Measurements from ENCODE around the gene MRPL33.
"Not testable (repeated sequence)": the region's sequence is repeated elsewhere in the genome, so short reads cannot be mapped to it uniquely, and the experiment has no call there.

MRPL33 gene

DNA sequence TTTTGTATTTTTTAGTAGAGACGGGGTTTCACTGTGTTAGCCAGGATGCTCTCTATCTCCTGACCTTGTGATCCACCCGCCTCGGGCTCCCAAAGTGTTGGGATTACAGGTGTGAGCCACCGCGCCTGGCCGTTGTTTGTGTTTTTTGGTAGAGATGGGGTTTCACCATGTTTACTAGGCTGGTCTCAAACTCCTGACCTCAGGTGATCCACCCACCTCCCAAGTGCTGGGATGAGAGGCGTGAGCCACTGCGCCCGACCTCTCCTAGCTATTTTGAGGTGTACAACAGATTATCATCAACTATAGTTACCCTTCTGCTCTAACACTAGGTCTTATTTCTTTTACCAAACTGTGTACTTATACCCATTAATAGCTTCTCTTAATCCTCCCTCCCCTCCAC, 28.9 kb upstream of the MRPL33 start:
- no peak for DNase-seq

DNA sequence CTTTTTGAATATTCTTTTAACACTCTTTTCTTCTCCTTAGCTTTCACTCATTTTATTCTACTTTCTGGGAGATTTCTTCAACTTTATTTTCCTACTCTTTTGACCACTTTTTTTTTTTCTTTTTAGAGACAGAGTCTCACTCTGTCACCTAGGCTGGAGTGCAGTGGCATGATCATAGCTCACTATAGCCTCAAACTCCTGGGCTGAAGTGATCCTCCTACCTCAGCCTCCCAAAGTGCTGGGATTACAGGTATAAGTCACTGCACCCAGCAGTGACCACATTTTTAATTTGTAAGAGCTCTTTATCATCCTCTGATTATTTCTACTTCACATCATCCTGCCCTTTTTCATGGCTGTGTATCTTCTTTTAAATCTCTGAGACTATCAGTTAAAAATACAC, 26.0 kb upstream of the MRPL33 start:
- not testable (repeated sequence) for DNase-seq

DNA sequence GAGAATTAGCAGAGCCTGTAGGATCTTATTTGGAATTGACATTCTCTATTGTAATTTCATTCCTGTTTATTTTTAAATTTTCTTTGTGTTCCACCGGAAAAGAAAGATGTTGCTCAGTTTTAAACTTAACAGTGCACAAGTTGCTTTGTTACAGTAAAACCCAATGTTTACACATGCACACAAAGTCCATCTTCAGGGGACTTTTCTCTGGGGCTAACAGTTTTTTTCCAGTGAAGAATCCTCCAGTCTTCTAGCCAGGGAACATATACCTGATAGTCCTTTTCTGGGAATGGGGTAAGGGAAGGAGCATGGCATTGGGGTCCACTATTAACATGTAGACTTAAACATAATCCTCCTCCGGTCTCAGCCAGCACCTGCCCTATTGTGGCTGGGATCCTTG, 25.2 kb upstream of the MRPL33 start:
- DNase-seq, result no peak

DNA sequence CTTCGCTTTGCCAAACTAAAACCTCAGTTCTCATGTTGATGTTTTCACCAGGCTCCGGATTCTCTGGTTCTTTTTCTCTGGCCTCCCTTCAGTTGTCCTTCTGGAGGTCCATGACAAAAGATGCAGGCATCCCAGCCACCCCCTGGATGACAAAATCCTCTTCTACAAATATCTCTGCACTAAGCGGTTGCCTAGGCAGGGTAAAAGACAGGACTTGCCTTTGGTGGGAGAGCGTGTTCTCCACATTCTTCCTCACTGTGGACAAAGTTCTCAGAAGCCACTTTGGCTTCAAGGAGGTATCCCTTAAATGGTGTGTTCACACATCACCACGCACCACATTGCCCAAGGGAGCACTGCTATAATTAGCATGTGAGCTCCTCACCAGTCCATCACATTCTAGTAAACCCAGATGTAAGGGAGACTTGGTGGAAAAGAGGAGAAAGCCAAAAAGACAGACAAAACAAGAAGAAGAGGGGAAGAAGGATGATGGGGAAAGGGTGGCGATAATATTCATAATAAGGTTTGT, 23.6 kb upstream of the MRPL33 start:
- no peak for DNase-seq

DNA sequence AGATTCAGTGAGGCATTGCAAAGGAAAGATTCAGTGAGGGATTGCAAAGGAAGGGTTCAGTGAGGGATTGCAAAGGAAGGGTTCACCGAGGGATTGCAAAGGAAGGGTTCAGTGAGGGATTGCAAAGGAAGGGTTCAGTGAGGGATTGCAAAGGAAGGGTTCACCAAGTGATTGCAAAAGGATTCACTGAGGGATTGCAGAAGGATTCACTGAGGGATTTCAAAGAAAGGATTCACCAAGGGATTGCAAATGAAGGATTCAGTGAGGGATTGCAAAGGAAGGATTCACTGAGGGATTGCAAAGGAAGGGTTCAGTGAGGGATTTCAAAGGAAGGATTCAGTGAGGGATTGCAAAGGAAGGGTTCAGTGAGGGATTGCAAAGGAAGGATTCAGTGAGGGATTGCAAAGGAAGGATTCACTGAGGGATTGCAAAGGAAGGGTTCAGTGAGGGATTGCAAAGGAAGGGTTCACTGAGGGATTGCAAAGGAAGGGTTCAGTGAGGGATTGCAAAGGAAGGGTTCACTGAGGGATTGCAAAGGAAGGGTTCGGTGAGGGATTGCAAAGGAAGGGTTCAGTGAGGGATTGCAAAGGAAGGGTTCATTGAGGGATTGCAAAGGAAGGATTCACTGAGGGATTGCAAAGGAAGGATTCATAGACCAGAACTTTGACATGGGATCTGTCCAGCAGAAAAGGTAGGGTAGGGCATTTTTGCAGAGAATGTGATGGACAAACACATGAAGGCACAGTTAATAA, 22.5 kb upstream of the MRPL33 start:
- not testable (repeated sequence) for DNase-seq

DNA sequence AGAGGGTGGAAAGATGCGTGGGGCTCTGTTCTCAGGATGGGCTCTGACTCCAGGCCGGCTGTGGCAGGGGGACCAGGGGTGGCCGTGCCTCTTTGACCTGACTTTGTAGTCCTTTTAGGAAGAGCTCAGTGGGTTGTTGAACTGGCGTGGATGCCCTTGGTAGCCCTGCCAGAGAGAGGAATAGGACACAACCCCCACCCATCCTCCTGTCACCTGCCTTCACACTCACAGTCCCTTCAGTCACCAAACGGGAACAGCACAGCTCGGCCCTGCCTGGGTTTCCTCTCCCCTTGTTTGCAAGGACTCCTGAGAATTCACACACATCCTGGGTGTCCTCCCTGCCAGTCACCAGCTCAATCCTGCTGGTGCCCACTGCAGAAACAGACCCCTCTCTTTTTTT, 20.1 kb upstream of the MRPL33 start:
- DNase-seq, result no peak

DNA sequence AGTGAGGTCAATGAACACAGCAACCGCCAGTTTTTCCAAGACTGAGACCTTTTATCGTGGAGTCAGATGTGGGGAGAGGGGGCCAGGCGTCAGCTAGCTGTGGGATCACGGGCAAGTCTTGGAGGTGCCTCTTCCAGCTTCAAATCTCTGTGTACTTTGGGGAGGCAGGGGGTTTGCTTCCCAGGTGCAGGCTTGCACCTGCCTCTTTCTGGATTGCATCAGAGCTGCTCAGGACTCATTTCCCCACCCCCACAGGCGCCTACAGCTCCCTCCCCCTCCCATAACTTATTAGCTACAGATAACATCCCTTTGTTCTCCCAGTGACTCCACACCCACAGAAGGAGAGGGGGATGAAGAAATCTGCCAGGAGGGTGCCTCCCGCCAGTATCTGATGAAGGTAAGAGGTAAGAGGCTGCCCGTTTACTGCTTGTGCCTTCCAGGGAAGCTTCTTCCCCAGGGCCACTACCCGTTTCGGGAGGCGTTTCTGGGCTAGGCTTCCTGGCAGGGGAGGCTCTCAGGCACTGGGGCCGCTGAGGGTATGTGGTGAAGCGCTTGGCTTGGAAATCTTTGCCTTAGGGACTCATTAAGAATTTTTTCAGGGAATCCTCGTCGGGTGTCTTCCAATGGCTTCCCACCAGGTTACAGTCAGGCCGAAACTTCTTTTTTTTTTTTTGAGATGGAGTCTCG, 18.8 kb upstream of the MRPL33 start:
- DNase-seq, result peak; percentile 69

DNA sequence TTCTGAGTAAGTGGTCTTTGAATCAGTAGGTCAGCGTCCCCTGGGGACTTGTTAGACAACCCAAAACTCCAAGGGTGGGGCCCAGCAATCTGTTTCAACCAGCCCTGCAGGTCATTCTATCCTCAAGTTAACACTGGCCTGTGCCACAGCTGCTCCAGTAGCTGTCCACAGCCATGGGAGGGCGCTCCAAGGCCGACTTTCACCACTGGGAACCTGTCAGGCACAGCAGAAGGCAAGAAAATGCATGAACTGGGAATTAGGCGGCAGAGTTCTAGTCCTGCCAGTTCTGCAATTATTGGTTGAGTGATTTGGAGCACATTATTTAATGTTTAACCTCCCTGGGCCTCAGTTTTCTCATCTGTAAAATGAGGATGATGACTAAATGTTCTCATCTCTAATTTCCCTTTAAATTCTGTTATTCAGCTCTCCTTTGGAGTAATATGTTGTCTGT, 17.4 kb upstream of the MRPL33 start:
- DNase-seq, result peak; percentile 33

DNA sequence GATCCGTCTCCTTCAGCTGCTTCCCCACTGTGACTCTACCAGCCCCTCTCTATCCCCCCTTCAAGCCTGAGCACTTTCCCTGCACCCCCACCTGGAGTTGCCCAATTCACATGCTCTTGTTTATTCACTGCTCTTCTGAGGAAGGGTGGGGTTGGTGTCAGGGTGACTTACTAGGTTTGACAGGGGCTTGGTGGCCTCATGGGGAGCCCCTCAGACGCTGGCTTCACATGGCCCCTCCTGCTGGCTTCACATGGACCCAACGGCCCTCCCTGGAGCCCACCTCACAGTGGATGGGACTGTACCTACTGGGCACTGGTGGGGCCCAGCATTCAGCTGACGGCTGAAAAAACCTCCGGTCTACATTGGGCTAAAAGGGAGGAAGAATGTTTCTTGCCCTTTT, 16.7 kb upstream of the MRPL33 start:
- DNase-seq, result no peak

DNA sequence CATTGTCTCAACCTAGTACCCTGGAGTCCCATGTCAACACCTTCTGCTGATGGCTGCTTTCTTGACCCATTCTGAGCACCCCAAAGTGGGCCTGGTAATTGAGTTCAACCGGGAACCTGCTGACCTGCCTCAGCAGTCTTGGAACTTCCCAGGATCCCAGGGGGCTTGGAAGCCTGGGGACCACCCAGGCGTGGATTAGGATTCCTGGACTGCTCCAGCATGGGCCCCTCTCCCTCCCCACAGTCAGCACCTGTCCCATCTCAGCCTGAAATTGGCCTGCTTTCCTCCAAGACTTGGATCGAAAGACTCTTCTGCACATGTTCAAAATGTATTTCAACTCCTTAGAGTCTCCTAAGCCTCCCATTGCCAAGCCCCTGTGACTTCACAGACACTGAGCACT, 15.4 kb upstream of the MRPL33 start:
- no peak for DNase-seq

DNA sequence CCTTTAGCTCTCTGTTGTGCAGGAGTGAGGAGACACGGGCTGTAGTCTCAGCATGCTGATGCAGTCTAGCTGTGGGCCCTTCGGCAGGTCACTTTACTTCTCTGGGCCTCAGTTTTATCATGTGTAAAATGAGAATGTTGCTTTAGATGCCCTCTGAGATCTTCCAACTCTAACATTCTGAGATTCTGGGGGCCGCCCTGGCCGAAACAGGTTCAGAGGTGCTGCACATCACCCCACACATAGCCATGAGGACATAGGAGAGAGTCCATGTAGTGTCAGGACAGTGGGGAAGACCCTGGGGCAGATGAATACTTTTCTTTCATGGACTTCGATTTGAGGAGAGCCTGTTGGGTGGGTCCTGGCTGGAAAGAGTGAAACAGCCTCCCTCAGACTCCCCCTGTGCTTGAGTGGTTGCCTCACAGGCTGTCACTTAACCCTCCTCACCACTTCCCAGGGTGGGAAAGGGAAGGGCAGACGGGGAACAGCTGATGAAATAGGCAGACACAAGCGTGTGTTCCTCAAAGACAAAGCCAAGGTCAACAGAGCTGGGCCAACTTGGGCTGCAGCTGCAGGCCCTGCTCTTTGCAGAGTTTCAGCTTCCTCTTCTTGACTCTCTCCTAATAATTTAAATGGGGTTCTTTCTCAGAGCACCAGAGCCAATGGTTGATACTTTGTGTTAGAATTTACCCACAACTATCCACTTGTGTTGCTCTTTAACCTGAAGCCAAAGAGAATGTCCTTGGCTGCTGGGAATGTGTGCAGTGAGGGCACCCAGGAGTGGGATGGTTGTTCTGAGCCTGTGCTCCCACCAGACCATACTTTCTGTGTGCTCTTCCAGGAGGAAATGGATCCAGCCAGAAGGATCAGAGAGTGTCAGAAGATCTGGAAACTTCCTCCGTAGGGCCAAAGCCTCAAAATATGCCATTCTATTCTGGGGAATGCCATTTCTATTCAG, 14.7 kb upstream of the MRPL33 start:
- DNase-seq, result no peak

DNA sequence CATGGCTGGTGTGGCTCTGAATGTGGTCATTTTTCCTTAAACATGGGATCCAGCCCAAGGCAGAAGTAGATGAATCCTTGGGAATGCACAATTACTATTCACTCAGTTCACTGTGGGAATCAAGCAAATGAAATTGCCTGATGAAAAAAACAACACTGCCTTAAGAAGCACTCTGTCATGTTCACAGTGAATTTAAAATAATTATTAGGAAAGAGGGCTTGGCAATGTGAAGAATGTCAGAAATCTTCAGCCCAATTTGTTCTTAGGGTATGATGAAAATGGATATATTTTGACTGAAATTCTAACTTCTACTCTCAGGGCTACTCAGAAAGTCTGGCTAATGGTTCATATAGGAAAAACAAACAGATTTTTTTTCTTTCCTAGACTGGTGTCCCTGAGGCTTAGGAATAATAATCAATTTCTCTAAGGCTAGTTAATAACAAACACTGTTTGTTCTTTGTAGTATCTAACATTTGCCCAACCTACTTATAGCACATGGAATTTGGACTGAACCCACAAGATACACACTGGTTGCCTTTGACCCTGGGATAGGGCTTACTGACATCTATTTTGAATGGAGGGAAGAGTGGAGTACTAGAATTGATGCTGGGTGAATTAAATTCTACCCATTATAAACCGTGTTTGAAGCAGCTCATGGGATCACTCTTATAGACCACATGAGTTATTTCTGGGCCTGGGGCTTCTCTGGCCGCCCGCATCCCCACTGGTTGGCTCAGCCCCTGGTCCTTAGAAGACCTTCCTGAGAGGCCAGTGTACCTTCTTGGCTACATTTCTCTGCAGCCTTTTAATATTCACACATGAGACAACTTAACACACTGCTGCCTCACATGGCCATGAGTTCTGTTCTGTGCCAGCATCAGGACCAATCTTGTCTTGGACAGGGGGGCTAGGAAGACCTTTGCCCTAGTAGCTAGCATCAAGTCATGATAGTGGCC, 8.3 kb upstream of the MRPL33 start:
- DNase-seq, result no peak

DNA sequence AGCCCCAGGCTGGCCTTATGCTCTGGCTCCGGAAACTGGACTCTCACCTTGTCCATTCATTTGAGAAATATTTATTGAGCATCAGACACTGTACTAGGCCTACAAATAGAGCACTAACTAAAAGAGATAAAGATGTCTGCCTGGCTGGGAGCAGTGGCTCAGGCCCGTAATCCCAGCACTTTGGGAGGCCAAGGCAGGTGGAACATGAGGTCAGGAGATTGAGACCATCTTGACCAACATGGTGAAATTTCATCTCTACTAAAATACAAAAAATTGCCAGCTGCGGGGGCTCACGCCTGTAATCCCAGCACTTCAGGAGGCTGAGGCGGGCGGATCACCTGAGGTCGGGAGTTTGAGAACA, 7.6 kb upstream of the MRPL33 start:
- no peak for DNase-seq

DNA sequence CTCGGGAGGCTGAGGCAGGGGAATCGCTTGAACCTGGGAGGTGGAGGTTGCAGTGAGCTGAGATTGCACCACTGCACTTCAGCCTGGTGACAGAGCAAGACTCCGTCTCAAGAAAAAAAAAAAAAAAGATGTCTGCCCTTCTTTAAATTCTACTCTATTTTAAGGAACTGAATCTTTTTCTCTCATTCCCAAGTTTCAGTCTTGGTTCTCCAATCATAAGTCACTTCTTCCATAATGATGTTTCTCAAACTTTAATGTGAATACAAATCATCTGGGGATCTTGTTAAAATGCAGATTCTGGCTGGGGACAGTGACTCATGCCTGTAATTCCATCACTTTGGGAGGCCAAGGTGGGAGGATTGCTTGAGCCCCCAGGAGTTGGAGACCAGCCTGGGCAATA, 7.0 kb upstream of the MRPL33 start:
- not testable (repeated sequence) for DNase-seq

DNA sequence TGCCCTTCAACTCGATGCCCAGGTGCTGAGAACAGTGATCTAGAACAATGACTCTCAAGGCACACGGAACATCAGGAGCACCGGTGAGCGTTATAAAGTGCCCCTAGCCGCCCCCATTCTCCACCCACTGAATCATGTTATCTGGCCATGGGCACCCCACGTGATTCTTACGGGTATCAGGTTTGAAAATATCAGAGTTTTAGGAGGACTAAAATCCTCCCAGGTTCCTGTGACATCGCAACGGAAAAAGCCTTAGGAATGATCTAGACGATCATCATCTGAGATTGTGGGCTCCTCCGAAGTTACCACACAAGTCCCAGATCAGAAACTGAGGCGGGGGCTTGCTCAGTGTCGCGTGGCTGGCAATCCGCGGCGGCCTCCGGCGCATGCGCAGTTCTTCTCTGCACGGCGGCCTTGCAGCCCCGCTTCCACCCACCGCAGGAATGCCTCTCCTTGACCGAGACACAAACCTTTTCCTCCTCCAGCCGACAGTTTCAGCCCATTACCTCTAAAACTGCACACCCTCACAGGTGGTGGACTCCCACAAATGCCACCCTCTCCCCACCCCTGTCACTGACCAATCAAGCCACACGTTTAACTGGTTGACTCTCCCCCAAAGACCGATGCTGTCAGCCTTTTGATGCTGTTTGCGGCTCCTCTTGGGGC, 5.8 kb upstream of the MRPL33 start:
- peak; percentile 17 for DNase-seq

DNA sequence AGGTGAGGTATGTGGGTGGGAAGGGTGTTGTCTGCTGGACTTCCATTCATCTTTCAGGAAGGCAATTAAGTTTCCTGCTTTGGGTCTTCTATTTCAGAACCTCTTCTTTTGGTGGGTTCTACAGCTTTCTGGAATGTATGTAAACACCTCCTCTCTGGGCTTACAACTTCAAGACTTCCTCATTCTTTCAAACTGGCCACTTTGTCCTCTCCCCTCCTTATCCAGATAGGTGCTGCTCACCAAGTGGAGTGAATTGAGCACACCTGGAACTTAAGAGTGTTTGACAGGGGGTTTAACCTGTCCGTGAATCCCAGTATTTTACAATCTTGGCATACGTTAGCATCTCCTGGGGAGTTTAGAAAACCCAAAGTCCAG, 5.2 kb upstream of the MRPL33 start:
- no peak for DNase-seq

DNA sequence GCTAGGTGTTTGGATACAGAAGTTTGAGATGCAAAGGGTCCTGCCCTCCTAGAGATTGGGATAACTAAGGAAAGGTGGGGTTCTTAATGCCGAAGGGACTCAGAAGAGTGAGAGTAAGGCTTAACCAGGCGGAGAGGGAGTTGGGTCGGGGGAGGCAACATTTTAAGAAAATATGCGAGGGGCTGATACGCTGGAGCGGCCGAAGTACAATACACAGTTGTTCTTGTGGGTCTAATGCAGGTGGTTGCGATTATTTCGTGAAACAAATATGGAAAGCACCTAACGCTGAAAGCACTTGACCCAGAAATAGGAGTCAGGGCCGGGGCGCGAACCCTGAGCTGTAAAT, 344 bp upstream of the MRPL33 start:
- DNase-seq, result no peak

DNA sequence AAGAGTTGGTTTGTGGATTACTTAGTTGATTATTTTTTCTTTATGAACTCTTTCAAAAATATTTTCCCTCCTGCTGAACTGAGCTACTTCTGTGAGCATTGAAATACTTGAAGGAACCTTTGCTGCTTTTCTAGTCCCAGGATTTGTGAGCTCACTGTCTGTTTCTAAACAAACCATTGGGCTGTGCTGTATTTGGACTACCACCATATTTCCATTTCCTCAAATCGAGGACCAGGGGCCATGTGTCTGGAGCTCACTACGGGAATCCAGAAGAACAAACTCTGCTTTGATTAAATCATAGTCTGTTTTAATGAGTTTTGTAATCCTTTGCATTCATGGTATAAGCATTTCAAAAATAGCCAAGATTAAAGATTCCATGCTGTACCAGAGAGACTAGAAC, 1.3 kb downstream of the MRPL33 start:
- DNase-seq, result no peak

DNA sequence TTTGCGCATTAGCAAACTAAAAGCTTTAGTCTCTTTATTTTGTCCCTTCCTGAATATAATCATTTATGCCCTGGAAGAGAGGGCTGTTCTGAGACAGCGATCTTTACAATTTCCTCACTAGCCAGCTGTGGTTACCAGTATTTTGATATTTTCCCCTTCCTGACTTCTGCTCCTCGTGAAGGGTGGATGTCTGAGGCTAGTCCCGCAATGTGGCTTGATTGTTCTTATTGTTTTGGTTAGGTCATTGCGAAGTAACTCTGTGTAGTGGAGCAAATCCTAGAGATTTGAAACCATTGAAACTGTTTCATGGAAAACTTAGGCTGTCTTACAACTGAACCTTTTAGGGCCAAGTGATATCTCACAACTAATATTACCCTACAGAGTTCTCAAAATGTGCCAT, 2.4 kb downstream of the MRPL33 start:
- DNase-seq, result no peak

DNA sequence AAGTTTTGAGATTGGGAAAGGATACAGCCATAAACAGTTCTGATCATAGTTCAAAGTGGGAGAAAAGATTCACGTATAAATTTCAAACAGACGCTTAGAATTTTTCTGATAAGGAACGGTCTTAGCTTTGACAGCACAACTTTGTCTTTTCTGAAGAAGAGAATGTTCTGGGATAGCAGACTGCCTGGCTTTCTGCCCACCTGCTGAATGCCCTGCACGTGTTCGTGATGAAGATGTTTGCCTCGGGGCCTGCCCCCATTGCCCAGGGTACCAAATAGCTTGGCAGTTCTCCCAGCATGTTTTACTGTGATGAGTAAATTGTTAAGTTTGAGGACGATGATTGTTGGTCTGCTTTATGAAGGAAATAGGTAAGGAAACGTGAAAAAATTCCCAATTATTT, 4.6 kb downstream of the MRPL33 start:
- DNase-seq, result no peak

DNA sequence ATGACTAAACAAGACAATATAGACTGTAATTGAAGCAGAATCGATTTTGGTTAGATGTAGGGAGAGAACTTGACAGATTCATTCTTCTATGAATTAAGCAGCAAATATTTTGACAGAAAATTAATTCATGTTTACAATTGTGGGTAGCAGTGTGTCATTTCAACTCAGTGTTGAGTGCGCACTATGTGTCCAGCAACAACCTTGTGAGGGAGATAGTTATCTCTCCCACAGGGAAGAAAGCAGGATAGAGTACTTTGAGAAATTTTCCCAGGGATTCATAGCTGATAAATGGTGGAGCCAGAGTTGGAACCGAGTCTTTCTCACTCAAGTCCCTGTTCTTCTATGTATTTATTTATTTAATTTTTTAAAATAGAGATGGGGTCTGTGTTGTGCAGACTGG, 5.2 kb downstream of the MRPL33 start:
- DNase-seq, result no peak
